RPMI7951 (cell line): ENCODE results near the gene DPYSL3. TPM values are rescaled to one million over a fixed set of nuclear protein-coding genes. Genes with fewer than 3 reads are reported as not detected.

Source experiments
- DNase-seq: peaks from one replicate; pipeline ENCODE4 v3.0.0-alpha.2; 2012; ENCODE audit warnings: low read depth
- total RNA-seq: library from RNA; depleted of rRNA; stranded (reverse); fragments of >200 nt; shearing (Covaris generic); gene quantifications from 2 replicates; pipeline ENCODE4 v1.2.3, GENCODE V29; 2014

Gene DPYSL3
- total RNA-seq, 1 experiment from 2014 or later: 191 TPM

DNA sequence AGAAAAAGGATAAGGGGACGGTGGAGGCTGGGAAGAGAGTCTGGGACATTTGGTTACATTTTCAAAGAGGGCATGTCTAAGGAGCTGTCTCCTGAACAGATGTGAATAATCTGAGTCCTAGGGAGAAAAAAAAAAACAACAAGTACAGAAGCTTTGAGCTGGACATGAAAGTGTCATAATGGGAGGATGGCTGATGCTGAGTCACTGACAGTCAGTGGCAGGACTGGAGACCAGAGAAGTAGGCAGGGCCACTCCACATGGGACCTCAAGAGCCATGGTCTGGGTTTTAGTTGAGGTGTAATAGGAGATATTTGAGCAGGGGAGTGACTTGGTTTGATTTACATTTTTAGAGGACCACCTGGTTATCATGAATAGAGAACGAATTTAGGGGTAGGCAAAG lies 70.6 kb downstream of the DPYSL3 start:
- peak; percentile 79 for DNase-seq

DNA sequence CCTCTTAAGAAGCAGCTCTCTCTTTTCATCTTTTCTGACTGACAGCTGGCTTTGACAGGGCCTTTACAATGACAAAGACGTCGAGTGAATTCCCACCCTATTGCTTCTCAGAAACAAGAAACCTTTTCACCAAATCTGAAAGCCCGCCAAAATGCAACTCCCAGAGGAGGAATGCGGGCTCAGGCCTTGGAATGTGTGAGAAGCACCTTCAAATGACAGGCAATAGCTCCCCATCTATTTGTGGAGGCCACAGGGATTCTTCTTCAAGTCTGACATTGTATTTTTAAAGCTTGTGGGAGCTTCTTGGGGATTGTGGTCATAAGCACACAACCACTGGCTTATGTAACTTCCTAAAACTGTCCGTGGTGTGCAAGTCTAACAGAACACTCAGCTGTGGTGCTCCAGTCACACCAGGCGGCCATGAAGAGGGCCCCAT lies 72.7 kb downstream of the DPYSL3 start:
- peak; percentile 47 for DNase-seq

DNA sequence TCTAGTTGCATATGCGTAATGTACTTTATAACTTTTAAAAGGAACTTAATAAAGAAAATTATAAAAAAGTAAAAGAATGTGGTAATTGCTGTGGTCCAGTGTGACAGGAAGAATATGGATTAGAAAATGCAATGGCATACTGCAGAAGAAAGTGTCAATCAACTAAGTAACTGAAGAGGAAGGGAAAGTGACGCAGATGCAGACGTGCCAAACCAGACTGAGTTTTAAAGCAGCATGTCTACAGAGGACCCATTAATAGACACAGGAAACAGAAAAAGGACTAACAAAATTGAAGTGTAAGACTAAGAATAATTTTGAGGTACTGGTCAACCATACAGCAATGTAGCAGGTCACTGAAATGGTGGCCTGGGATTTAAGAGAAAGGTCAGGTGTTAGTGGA lies 73.3 kb downstream of the DPYSL3 start:
- DNase-seq: no peak

DNA sequence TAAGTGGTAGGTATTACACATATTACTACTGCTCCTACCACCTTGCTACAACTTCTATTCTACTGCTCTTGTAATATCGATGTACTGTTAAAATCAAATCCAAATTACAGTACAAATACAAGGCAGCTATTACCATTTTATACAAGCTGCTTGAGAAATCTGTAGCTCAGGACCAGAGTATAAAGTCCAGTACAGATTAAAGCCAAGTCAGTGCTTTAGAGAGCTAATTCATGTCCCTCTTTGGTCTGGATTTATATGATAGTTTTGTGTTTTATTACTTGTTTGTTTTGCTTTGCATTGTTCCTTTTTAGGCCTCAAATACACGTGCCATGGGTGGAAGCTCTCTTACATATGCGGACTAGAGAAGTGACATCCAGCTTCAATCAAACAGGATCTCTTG lies 75.8 kb downstream of the DPYSL3 start:
- no peak for DNase-seq

DNA sequence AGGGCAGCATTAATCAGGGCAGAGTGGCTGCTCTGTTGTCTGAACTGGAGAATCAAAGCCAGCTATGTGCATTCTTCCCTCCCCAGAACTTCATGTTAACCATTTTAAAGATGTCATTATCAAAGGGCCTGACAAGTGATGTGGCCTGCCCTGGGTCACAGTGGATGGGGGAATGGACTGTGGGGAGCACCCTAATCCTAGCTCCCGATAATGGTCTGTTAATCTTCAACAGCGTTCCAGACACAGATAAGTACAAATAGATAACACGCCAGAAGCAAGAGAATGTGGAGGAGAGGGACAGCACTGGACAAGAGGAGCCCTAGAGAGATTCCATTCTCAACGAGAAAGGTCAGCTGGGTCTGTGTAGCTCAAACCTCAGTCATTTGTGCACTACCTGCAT lies 77.5 kb downstream of the DPYSL3 start:
- no peak for DNase-seq

DNA sequence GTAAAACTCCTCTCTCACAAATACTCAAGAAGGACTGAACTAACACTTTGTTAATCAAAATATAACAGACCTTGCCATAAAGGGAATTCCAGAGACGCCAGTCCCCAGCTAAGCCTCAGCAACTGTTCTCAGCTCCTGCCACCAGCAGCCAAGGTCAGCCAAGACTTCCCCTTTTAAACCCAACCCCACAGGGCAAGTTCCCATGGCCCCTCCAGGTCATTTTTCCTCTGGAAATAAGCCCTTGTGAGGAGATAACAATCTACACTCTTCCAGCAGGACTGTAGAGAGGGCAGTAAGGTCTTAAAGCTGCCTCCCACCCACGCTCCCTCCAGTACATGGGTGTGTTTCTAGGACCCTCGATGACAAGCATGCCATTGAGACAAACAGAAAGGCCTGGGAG lies 78.3 kb downstream of the DPYSL3 start:
- no peak for DNase-seq

DNA sequence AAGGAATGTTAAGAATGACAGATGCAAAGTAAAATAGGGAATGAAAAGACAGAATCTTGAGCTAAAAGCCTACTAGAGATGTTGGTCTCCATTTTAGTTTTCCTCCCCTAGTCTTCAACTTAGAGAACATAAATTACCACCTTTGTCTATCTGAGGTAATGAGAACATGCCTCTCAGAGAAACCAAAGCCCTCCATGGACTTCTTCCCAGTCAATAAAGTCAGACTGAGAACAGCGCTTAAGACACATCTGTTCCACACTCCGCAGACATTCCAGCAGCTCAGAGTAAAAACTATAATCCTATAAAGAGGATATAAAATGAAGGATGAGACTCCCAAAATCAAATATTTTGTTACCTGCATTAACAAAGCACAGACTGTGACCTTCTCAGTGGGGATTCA lies 79.2 kb downstream of the DPYSL3 start:
- DNase-seq: no peak

DNA sequence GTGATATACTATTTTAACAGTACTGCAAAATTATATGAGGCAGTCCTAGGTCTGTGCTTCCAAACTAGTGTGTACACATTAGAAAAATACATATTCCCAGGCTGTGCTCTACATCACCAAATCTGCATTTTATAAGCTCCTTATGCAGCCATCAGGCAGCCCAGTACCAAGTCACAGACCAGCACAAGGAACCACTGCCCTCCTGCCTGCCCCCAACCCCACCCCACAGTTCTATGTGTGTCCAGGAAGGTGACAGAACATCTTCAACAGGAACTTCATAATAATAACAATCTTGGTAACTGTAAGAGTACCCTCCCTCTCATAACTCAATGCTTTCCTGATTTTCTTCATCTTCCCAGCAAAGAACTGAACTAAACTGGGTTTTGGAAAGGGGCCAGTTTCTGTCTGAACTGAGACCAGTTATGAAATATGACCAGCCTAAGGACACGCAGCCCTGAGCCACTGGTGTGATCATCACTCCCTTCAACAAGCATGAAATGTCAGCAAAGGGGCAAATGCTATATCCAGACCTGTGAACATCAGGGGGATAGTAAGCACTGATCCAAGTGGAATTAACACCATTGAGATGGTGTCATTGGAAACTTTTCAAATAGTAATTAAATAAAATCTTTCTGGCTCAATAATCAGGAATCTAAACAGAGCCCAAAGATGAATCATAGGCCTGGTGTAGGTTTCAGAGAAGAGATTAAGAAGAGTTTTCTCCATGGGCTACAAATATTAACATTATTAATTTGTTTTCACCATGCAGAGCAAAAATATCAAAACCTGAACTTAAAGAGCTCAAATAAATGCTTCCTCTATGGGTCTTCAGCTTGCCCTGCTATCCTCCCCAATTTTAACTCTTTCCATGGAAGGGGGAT lies 82.1 kb downstream of the DPYSL3 start:
- DNase-seq: no peak

DNA sequence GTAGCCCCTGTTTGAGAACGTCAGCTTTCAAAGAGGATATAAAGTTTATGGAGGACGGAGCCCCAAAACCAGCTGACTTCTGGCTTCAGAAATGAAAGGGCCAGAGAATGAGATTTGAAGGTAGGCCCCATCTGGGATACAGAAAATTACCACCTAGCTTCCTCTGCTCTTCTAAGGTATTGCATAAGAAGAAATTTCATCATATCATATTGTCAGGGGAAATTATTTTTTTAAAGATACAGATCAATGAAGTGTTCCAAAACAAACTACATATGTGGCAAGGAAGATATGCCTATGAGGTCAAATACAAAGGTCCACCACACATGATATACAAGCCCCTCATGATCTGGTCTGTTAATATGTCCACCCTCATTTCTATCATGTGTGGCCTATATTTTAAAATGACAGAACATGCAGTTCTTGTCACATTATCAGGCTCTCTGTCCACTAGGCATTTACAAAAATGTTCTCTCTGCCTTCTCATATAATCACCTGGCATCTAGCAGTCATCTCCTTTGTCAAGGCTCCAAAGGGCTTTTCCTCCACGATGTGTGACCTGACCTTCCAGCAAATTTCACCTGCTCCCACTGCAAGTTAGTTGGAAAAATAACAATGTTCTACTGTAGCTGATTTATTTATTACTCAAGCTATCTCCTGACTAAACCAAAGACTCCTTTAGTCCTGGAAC lies 83.1 kb downstream of the DPYSL3 start:
- no peak for DNase-seq

DNA sequence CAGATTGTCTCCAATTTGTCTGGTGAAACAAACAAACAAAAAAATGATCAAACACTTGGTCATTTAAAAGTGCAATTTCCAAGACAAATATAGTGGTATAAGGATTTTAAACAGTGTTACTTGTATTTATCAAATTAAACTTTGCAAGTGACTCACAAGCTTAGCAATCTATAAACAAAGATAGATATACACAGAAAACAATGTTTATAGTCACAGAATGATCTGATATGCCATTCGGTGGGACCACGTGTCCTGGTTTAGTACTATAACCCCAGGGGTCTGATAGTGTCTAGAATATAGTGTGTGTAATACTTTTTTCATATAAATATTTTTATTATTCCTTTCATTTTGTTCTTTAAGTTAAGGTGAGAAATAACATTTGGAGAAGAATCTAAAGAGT lies 91.3 kb downstream of the DPYSL3 start:
- no peak for DNase-seq

DNA sequence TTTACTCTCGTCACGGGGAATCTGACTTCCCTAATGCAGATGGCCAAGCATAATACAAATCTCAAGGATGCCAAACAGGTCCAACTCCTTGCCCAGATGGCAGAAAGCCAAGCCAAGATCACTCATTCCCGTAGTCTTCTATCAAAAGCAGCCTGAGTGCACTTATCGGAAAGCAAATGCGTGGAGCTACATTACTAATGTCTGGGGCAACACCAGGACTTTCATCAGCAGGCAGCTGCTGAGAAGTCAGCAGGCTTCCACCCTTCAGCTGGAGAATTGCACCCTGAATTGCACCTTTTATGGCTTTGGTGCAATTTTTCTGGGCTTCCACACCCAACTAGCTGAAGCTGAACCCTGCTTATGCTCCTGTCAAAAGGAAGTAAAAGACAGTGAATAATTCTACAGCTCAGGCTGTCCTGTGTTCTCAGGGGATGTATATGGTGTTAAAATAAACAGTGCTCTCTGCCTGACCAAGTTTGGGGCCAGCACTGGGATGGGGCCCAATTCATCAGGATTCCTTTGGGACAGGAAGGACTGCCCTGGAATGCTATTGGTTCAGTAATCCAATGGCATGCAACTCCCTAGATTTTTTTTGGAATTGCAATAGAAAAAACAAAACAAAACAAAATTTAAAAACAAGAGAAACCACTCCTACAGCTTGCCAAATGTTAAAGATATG lies 92.6 kb downstream of the DPYSL3 start:
- DNase-seq: no peak

DNA sequence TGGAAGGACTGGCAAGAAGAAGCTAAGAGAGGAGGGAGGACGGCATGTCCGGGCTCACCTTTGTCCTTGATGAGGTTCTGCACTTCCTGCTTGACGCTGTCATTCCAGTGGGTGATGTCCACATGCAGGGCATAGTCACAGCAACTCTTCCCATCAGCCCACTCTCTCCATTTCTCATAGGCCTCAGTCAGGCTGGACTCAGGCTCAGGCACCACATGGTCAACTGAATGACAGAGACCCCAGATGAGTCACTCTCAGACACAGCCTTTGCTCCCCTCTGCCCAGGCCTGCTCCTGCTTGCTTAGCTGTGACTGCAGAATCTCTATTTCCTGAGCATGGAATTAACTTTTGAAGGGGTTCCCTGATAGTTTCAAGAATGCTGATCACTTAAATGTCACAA lies 94.2 kb downstream of the DPYSL3 start:
- no peak for DNase-seq

DNA sequence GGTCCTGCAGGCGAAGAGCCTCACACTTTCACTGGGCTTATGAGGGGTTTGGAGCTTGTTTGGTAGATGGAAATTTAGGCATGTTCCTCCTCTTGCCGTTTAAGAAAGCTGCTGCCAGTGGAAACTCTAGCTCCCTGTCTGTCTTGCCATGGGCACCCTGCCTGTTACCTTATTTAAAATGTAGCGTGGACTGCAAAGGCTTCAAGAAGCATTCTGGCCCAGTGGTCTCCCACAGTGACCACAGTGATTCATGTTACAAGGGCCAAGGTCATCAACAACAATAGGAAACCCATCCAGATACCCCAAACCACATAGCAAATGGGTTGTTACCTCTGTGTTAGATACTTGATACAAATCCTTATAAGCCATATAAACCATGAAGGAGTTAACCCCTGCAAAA lies 96.6 kb downstream of the DPYSL3 start:
- peak; percentile 65 for DNase-seq

DNA sequence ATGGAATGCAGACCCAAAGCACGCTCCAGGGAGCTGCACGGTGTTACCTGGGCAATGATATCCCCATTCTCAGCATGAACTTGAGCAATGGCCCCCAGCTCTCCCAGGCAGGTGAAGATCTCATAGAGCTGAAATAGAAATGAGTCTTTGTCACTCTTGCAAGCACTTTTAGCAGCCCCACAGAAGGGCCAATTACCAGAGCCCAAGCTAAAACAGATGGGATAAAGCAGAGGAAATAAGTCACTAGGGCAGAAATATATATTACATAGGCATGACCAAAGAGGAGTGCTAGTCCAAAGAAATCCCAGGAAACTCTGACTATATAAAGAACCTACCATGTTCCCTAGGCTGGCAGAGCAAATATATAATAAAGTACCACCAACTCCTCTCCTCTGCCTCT lies 97.3 kb downstream of the DPYSL3 start:
- DNase-seq: no peak

DNA sequence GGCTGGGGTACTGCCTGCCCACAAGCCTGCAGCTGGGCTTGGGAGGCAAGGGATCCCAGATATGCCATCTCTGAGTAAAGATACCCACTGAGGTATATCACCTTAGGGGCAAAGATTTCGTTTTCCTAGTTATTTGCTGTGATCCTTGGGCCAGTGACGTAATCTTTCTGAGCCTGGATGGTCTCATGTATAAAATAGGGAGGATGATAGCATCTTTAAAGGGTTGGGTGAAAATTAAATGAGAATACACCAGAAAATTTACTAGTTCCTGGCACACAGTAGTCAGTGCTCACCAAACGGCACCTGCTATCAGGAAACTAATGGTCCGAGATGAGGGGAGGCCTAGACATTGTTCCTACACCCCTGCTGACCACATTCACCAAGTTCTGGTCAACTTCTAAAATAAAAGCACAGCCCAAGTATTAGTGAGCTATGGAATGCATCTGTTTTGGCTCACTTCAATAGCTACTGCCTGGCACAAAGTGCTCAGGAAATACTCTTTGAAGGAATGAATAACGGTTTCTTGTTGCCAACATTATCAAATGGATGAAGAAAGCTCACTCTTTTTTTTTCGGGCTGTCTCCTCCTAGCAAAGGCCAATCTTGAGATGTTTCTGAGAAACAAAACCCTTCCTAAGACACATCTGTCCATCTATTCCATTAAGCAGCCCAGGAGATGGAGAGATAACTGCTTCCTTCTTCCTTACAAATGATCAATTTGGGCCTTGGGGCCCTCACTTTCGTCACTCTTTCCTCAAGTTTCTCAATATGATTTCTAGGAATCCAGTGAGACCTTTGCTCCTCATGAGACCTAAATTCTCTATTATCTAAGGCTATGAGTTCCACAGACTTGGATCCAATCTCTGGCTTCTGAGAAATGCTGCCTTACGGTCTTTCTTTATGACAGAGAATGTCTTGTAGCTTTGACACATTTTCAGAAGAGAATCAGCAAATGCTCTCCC lies 98.2 kb downstream of the DPYSL3 start:
- no peak for DNase-seq

DNA sequence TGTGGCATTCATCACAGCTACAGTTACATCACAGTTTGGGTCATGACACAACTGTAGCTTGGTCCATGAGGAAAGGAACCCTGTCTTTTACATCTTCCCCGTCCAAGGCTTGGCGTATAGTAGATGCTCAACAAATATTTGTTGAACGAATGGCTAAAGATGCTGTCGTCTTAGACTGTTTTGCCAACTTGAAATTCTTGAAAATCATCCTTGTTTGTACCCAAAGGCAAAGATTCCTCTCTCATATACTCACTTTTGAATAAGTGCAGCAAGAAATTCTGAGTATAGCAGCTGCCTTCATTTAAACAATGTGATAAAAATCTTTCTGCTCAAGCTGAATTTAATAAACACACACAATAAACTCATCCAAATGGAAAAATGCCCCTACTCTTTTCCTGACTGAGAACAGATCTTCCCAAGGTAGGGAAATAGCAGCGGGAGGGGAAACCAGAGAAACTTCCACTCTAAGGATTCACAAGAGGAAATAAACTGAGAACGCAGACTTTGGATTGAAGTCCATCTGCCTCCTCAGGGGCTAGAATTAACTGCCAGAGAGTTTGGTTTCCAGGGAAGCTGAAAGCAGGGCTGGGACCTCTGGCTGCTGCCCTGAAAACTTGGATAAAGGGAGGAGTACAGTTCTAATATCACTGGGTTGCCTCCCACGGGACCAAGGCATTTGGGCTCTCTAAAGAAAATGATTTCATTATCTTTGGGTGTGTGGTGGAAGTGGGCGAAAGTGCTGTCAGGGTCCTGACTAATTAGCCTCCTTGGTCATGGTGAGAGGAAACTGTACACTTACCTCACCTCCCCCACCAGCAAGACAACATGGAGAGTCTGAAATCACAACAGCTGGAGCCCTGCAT lies 99.1 kb downstream of the DPYSL3 start:
- DNase-seq: no peak

DNA sequence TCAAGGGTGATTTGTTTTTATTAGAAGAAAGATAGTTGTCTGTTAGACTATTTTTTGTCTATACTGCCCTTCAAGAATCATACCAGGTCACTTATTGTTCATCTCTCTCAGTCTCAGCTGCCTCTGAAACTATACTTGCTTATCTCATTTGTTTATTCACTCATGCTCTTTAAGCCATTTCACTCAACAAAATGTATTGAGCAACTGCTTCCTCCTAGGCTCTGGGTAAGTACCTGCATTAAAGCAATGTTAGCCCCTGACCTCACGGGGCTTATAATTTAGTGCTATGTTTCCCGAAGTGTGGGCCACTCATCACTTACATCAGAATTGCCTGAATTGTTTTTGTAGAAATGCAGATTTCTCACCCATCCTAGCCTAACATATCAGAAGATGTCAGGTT lies 100.9 kb downstream of the DPYSL3 start:
- no peak for DNase-seq

DNA sequence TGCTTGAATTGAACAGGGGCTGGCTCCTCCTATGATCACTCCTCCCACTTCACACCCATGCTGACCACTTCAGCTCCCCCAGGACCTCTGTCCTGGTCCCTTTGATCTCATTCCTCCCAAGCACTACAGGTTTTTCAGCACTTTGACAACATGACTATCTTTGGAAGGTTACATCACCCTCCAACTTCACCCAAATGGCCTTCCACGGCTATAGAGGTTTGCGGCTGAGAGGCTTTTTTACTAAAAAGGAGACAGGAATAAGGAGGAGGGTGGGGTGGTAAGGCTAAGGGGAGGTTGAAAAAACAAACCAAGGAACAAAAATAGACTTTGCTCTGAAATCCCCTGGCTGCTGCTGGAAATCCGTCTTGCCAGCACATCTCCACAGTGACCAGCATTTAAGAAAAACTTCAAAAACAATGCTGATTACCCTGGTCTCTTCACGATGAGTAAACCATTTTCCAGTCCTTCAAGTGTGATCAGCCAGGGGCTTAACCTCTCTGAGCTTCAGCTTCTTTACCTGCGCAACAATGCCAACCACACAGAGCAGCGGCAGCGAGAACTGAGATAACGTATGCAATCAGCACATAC lies 102.7 kb downstream of the DPYSL3 start:
- peak; percentile 78 for DNase-seq

DNA sequence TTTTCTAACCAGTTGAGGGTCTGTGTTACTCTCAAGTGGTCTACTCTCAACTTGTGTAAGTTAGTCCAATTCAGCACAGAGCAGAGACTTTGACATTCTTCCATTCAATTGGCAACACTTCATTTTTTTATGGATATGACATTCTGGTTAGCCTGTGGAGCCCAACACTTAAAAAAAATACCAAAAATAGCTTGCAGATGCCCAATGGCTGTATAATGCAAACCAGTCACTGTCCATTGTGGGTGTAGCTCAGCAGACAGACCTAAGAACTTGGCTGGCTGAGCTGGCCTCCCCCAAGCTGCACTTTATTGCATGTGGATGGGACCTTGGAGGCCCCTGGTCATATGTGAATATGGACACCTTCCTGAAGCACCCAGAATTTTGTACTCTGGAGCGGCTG lies 103.2 kb downstream of the DPYSL3 start:
- peak; percentile 23 for DNase-seq

DNA sequence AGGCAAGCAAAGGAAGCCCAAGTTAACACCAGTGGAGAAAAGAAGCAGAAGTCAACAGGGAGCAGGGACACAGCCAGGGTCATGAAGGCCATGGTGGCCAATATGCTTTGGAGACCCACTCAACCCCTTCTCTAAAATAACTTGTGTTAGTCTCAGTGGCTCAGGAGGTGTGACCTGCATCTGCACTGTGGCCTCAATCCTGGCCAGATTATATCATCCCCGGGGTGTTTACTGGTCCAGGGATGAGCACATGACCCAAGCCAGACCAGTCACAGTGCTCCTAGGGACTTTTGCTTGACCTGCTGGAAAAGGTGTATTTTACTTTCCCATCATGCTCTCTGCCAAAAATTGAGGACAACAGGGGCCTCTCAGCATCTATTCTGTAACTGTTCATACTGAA lies 105.2 kb downstream of the DPYSL3 start:
- DNase-seq: no peak
